Endometrial microvascular endothelial cells (primary cell): ENCODE measurements around the gene ZNF627. TPM values are rescaled to one million over a fixed set of nuclear protein-coding genes. Genes with fewer than 3 reads are reported as not detected.
"Not testable (repeated sequence)": the region's sequence is repeated elsewhere in the genome, so short reads cannot be mapped to it uniquely, and the experiment has no call there.

Source experiments
- in situ Hi-C: cut with HindIII; loops from 2 replicates; pipeline ENCODE4 v1.10.0; 2017; ENCODE audit warnings: low sequenced_read_pairs, low pct_unique_long_range_greater_than_20kb; ENCODE audit errors: inconsistent ontology term
- total RNA-seq: library from RNA; depleted of rRNA; stranded (reverse); fragments of >200 nt; gene quantifications from one replicate; pipeline ENCODE4 v1.2.3, GENCODE V29; 2015; ENCODE audit errors: inconsistent ontology term

Gene ZNF627
- 8.2 TPM for total RNA-seq

DNA sequence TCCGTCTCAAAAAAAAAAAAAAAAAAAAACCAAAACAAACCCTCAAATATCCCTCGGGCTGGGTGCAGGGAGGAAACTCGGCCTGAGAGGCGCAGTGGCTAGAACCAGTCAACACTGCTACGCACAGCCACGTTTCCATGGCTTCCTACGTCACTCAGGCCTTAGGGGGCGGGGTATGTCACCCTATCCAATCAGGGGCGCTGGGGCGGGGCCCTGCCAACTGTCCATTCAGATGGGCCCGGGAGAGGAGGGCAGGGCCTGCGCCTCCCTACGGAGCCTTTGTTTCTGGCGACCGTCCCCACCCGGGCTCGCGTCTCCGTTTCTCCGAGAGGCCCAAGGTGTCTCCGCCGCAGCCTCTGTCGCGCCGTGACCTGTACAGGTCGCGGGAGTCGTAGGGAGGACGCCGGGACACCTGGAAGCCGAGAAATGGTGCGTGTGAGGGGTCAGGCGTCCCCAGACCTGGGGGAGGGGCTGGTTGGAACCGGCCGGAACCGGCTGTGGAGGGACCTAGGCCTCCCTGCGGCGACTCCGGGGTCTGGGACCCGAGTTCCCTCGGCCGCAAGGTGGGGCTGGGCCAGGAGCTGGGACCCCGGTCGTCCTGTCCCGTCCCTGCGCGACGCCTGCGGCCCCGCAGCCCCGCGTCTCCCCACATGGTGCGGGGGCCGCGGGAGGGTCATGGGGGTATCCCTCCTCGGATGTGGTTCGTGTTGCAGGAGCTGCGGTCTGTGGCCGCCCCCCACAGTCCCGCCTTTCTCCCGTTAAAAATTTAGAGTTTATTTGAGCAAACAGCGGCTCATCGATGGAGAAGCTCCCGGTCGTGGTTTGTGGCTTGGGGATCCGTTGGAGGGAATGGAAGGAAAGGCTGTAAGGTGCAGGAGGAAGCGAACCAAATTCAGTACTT is at the start of gene ZNF627:
ZNF627 (plus strand) TSS at position 282 of the 901 bp plus-strand sequence; CDS start at position 427, 145 bp downstream.
- in situ Hi-C loops = no loop called here

- in situ Hi-C loops = no loop called here
These were observed 49.2 kb upstream of the ZNF627 start for GRCh38 chr19:11547929-11548700.

GRCh38 chr19:11549386-11549953 is 47.8 kb upstream of the ZNF627 start:
- in situ Hi-C loops = no loop called here

GRCh38 chr19:11550265-11550664 is 47.0 kb upstream of the ZNF627 start:
- in situ Hi-C loops = no loop called here

GRCh38 chr19:11551603-11552235 is 45.6 kb upstream of the ZNF627 start:
- in situ Hi-C loops = no loop called here

- in situ Hi-C loops = no loop called here
These were observed 44.5 kb upstream of the ZNF627 start for GRCh38 chr19:11552666-11553372.

DNA sequence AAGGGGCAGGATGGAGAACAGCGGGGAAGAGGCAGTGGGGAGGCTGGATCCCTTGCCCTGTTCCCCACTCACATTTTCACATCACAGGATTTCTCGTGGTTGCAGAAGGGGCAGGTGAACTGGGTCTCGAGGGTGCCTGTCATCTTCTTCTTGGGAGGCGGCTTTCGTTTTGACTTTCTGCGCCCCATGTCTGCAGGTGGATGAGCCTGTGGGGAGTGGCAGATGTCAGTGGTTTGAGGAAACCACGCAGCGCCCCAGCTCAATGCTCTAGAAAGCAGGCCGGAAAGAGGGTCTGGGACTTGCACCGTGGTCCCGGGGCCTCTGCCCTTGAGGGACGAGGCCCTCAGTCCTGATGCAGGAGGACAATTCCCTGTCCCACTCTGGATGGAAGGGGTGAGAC is 43.1 kb upstream of the ZNF627 start:
- in situ Hi-C loops = no loop called here

GRCh38 chr19:11555246-11555645 is 42.0 kb upstream of the ZNF627 start:
- in situ Hi-C loops = no loop called here

- in situ Hi-C loops = no loop called here
These were observed 40.5 kb upstream of the ZNF627 start for GRCh38 chr19:11556634-11557420.

DNA sequence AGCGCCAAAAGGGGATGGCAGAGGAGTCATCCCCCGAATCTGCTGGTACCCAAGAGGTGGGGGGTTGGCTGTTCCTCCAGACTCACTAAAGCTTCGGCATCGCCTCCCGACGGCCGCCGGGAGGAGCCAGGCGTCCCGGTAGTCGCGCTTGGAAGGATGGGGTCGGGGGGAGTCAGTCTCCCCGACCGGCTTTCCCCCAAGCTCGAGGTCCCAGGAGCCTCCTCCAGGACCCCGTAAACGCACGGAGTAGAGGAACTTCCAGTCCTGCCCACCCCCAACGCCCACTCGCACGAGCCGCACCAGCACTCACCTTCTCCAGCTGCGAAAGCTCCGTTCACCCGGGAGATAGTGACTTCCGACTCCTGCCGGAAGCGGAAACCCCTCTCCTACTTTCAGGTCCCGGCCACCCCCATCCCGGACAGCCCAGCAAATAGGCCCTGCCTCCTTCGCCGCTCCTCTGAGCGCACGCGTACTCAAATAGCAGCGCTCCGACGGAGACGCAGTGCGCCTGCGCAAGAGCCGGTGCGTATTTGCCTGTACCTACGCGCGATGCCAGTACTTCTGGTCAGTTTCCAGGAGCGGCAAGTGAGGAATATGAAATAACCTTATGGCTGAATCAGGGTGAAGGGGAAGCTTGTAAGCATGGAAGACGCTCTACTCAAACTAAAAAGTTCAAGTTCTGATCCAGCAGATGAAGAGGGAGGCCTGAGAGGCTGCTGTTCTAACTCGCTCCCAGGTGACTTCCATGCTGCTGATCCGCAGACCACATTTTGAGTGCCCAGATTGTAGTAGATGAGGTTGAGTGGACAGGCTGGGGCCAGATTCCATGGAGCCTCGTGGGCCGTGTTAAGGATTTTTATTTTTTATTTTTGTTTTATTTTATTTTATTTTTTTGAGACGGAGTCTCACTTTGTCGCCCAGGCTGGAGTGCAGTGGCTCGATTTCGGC is 38.1 kb upstream of the ZNF627 start, which contains the start of gene ELOF1:
ELOF1 (minus strand) TSS at position 350 of the 948 bp plus-strand sequence. CDS start 4,883 bp downstream, outside the sequence.
- in situ Hi-C loops = no loop called here

- in situ Hi-C loops = no loop called here
These were observed 36.8 kb upstream of the ZNF627 start for GRCh38 chr19:11560404-11561051.

DNA sequence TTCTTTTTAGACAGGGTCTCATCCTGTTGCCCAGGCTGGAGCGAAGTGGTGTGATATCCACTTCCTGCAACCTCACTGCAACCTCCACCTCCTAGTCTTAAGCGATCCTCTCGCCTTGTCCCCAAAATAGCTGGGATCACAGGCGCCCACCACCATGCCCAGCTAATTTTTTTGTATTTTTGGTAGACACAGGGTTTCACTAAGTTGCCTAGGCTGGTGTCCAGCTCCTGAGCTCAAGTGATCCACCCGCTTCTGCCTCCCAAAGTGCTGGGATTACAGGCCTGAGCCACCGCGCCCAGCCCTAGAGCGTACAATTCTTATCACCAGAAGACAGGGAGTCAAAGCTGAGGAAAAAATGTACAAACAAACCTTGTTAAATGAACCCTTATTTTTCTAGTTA is 33.8 kb upstream of the ZNF627 start:
- in situ Hi-C loops = no loop called here

GRCh38 chr19:11564082-11564807 is 33.0 kb upstream of the ZNF627 start:
- in situ Hi-C loops = not testable (repeated sequence)

DNA sequence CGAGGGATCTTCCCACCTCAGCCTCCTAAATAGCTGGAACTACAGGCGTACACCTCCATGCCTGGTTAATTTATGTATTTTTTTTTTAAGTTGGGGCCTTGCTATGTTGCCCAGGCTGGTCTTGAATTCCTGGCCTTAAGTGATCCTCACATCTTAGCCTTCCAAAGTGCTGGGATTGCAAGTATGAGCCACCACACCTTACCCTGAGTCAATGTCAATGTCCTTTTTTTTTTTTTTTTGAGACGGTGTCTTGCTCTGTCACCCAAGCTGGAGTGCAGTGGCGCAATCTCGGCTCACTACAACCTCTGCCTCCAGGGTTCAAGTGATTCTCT is 31.7 kb upstream of the ZNF627 start:
- in situ Hi-C loops = not testable (repeated sequence)

DNA sequence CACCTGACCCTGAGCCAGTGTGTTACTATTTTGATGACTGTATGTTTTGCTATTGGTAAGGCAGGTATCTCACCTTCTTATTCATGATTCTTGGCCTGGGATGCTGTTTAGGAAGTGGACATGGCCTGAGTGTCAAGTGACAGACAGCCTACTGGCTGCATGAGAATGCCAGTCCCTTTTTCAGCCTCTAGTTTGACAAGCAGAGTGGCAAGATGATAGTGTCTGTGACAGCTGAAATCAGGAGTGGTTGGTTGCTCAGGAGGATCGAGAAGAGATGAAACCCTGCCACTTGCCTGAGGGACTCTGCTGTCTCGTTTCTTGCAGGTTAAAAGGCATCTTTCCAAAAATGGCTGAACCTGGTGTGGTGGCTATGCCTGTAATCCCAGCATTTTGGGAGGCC is 31.1 kb upstream of the ZNF627 start:
- in situ Hi-C loops = no loop called here

DNA sequence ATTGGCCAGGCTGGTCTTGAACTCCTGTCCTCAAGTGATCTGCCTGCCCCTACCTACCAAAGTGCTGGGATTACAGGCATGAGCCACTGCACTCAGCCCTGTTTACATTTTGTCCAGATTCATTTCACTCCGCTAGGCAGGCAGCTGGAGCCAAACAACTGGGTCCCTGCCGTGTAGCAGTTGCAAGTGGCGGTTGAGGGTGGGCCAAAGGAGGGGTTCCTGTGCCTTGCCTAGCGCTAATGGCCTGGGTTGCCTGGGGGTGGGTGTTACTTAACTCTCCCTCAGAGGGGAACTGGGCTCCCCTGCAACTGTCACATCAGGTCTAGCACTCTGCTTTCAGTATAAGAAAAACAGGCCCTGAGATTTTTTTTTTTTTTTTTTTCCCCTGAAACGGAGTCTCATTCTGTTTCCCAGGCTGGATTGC is 27.2 kb upstream of the ZNF627 start:
- in situ Hi-C loops = no loop called here
